HG03460 (cell line): ENCODE results near the gene PPP2R2B.
A peak's percentile ranks its signal among the peaks of the same experiment; 100 is the strongest.
"Not testable (repeated sequence)": the region's sequence is repeated elsewhere in the genome, so short reads cannot be mapped to it uniquely, and the experiment has no call there.

Source experiments
- ATAC-seq: cut with Tn5 transposase; IDR thresholded peaks from one replicate; pipeline ENCODE4 v1.9.1; 2021; ENCODE audit not compliant: unreplicated experiment

The PPP2R2B gene

DNA sequence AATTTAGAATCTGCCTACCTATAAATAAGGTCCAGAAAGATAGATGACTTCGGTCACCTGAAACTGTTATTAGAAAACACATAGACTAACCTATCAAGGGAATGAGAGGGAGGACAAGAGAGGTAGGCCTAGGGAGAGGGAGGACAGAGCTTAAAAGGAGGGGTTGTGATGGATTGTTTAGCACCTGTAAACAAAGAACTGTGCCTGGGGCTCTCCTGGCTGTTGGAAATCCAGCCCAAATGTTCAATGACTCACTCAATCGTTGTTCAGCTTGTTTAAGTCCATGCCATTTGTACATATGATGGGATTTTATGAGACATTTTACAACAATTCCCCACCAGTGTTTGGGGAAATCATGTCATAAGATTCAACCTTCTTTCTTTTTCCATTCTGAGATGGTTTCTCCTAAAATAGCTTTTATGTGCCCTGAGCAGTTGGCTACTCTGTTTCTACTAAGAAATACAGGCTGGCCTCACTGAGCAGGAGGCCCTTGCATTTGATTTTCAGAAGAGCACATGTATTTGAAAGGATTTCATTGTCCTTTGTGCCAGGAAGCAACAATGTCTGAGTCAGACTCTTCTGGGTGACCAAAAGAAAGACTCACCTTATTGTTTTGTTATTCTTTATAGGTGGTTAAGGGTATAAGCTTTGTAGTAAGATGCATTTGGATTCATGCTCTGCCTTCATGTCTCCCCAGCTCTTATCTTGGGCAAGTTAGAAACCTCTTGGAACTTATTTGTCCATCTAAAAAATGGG, 314.4 kb downstream of the PPP2R2B start:
- no peak for ATAC-seq

DNA sequence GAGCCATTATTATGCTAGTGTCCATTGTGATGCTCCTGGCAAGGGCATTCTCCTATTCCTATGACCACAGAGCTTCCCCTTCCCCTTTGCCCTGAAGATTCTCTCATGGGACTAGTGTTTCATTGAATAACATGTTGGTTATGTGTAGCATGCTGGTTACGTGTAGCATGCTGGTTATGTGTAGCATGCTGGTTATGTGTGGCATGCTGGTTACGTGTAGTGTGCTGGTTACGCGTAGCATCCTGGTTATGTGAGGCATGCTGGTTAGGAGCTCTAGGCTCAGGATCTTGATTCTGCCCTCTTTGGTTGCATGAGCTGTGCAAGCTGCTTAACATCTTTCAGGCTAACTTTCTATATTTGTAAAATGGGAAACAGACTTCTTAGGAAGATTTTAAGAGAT, 316.1 kb downstream of the PPP2R2B start:
- ATAC-seq: no peak

DNA sequence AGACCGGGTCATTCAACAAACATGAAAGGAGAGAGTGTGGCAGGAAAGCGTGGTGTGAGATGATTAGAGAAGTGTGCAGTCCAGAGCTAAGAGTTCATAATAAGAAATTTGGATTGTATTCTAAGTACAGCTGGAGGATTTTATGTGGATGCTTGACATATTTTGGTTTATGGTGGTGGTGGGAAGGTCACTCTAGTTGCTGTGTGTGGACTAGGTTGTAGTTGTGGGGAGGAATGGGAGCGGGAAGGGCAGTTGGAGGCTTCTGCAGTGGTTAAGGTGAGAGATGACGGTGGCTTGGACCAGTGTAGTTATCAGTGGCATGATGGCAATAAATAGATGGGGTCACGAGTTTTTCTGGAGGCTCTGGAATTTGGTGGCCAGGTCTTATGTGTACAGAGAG, 316.8 kb downstream of the PPP2R2B start:
- ATAC-seq: no peak

DNA sequence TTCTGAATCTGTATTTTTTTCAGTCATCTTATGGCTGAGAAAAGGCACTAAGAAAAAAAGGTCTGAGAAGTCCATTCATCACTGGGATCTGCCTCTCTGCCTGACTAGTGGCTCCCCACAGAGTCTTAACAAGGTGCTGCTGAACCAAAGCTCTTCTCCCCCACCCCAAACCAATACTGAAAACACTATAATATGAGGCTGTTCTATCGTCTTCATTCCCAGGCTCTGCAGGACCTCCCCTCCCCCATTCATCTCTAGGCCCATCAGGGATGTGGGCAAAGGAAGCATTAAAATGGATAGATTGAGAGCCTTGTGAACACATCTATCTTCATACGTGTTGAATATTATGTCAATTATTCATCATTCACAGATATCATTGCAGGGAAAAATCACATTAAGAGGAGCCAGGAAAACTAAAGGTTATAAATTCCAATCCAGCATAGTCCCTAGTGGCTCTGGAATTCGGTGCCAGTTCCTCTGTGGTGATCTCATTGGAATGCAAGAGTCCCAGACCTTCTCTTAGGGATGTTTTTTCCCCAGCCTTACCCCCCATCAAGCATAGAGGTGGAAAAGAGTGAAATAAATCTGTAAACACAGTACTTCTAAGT, 318.2 kb downstream of the PPP2R2B start:
- ATAC-seq: peak; percentile 21

DNA sequence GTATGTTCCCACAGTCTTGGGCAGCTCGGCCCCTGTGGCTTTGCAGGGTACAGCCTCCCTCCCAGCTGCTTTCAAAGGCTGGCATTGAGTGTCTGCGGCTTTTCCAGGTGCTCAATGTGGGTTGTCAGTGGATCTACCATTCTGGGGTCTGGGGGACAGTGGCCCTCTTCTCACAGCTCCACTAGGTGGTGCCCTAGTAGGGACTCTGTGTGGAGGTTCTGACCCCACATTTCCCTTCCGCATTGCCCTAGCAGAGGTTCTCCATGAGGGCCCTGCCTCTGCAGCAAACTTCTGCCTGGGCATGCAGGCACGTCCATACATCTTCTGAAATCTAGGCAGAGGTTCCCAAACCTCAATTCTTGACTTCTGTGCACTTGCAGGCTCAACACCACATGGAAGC, 321.7 kb downstream of the PPP2R2B start:
- ATAC-seq: not testable (repeated sequence)

DNA sequence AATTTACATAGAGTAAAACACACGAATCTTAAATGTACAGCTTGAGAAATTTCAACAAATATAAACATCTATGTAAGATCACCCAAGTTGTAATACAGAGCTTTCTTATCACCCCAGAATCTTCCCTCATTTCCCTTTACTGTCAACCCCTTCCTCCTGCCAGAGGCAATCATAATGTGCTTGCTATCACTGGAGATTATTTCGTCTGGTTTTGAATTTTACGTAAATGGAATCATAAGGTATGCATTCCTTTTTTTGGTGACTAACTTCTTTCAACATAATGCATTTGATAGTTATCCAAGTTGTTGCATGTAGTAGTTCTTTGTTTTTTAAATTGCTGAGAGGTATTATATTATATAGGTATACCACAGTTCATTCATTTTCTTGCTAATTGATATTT, 325.1 kb downstream of the PPP2R2B start:
- no peak for ATAC-seq

DNA sequence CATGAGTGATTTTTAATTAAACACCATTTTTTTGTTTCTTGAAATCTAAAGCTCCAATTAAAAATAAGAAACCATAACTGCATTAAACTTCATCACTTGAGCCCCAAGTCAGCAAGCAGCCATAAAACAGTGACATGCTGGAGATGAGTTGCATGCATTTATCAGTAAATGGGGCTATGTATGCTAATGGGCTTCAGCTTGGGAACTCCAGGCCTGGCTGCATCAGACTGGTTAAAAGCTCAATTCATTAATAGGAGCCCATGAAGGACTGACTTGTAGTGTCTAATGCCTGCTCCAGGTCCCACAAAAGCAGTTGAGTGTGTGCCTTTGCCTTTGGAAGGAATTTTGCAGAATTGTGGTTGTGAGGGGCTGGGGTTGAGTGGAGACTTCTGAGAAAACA, 328.9 kb downstream of the PPP2R2B start:
- ATAC-seq: no peak

DNA sequence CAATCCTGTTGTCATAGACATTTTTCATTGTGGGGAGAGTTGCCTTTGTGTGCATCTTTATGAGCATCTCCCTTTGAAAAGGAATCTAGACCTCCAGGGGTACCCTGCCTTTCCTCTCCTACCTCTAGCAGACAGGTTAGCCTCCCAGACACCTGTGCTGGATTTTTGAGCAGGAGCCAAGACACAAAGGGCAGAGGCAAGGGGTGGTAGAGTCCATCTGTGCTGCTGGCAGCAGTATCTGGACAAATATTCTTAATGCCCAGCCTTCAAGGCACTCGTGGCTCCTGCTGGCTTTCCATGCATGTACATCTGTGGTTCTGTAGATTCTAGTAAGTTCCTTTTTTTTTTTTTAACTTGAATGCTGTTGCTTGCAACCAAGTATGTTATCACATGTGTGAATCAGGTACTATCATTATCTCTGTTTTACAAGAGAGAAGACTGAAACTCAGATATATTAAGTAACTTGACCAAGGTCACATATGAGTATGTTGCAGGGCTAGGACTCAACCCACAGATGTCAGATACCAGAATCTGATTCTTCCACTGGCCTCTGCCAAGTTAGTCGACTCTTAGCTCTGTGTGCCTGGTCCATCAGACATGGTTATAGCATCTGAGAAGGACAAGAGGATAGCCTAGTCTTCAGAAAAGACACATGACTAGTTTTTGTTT, 329.6 kb downstream of the PPP2R2B start:
- no peak for ATAC-seq

DNA sequence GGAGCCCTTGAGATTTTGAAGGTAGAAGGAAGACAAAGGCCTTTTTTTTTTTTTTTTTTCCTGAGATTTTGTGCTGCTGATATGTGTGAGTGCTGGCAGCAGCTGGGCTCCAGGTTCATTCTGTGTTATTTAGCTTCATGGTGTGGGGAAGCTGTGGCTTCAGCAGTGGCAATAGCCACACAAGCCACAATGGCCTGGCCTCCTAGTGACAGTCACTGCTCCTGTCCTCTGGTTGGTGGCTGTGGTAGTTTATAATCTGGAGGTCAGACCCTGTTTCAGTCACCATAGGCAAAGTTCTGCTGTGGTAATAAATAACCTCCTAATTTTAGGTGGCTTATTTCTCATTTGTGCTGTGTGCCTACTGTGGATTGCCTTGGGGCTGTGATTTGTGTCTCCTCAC, 334.3 kb downstream of the PPP2R2B start:
- no peak for ATAC-seq

DNA sequence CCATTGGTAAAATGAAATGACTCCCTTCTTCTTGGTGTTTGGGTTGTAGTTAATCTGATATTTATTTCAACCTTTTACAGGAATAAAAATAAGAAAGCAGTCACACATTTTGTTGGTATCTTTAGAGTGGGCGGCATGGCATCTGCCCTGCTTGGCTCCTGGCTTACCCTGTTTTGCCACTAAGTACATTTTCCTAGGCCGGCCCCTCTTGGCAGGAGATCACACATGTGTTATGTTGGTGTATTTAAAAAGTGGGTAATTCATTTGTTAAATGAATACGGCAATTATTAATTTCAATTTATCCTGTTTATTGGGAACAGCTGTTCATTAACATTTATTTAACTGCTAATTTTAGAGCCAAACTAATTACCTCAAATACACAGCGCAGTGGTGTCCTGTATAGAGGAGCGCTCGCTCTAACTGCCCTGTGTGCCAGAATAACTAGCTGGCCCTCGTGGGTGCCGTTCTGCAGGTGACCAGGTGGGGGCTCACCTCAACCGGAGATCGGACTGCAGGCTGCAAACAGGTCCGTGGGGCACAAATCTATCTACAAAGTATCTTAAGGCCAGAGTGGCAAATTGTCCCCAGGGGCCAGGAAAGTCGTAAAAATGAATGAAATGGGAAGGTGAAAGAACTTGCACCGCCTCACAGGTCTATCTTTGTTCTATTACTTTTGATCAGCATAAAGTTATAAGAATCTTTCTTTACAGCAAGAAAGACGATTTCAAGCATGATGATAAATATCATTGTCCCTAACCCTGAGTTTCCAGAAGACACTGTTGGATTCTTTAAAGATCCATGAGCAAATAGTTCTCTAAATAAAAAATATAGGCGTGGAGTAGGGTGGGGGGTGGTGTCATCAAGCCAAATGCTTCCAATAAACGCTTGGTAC, 336.4 kb downstream of the PPP2R2B start:
- peak; percentile 97 for ATAC-seq

DNA sequence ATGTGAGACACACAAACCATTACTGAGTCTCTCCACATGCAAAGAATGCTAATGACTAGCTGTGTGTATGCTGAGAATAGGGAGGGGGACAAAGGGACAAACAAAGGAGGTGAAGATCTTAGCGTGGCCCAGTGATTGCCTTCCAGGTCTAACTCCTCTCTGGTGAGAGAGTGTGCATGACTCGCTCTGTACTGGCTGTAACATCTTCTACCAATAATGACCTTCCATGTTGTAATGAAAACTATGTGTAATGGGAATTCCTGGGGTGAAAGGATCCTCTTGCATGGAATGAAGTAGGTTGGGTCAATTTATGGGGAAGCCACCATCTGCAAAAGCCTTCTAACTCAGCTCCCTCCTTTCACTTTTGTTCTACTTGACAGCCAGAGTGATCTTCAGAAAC, 338.1 kb downstream of the PPP2R2B start:
- no peak for ATAC-seq

DNA sequence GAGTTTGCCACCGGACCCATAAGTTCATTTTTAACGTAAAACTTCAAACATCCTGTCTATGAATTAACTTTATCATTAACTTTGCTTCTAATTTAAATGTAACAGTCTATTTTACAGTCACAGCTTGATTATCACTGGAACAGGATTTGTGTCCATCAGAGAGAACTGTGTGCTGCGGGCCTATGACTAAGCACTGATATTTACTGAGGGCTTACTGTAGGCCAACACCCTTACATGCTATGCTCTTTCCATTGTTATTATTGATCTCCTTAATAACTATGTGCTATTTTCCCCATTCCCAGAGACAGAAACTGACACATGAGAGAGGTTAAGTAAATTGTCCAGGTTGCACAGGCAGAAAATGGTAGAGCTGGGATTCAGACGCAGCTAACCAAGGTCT, 338.6 kb downstream of the PPP2R2B start:
- no peak for ATAC-seq

DNA sequence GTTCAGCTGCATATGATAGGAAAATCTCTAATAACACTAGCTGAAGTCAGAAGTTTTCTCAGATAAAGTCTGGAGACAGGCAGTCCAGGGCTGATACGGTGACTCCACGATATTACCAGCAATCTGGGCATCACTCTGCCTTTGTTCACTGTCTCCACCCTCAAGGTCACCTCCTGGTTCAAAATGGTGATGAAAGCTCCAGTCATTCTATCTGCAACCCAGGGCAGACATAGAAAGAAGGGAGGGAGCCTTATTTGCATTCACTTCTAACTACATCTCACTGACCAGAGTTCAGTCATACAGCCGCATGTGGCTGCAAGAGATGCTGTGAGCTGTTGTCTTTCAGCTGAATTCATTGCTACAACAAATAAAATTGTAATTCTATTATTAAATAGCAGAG, 340.1 kb downstream of the PPP2R2B start:
- no peak for ATAC-seq

DNA sequence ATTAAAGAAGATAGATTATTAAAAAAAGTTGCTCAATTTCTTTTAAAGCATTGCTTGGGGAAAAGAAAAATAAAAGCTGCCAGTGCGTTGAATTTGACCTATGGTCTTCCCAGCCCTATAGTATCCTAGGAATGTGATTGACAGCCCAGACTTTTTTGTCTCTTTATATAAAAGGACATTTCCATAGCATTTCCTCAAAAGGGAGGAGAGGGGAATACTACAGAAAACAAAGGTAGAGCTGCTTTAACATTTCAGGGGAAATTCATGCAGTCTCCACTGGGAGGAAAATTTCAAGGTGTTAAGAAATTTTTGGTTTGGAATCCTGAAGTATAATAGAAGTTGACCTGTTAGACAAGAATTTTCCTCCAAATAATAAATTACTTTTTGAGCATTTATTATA, 344.7 kb downstream of the PPP2R2B start:
- ATAC-seq: no peak

DNA sequence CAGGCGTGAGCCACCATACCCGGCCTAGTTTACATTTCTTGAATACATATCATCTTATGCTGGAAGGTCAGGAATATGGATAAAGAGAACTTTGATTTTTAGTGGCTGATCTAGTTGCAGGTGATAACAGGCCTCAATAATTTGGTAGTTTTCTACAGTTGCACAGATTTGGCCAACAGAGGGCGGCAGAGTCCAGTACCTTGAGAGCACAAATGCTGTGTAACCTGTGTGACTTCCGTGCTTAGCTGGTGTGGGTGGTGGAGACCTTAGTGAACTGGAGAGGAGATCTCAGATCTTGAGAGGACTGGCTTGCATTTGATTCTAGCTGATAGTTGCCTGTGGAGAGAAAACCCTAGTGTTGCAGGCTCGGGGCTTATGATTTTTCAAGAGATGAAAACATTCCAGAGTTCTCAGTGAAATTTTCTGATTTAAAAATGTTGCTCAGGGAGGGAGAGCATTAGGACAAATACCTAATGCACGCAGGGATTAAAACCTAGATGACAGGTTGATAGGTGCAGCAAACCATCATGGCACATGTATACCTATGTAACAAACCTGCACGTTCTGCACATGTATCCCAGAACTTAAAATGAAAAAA, 345.2 kb downstream of the PPP2R2B start:
- ATAC-seq: peak; percentile 91
